GM21825 (cell line): ENCODE results near the gene SIM2.

Experiments used
- ATAC-seq: cut with Tn5 transposase; IDR thresholded peaks from one replicate; pipeline ENCODE4 v1.9.1; 2021; ENCODE audit warnings: mild to moderate bottlenecking, moderate library complexity; ENCODE audit not compliant: unreplicated experiment

Gene SIM2

GRCh38 chr21:36713746-36714145, 14.8 kb downstream of the SIM2 start:
- no peak for ATAC-seq

- no peak for ATAC-seq
Observed at GRCh38 chr21:36716387-36716786, 17.5 kb downstream of the SIM2 start.

- ATAC-seq, result no peak
Observed at GRCh38 chr21:36716836-36717235, 17.9 kb downstream of the SIM2 start.

- ATAC-seq, result no peak
Observed at GRCh38 chr21:36717976-36718375, 19.1 kb downstream of the SIM2 start.

- no peak for ATAC-seq
Observed at GRCh38 chr21:36718951-36719501, 20.1 kb downstream of the SIM2 start.

GRCh38 chr21:36719614-36720013, 20.7 kb downstream of the SIM2 start:
- no peak for ATAC-seq

GRCh38 chr21:36721817-36722216, 22.9 kb downstream of the SIM2 start:
- no peak for ATAC-seq

- ATAC-seq, result no peak
Observed at GRCh38 chr21:36722370-36723368, 23.8 kb downstream of the SIM2 start.

GRCh38 chr21:36723371-36723881, 24.5 kb downstream of the SIM2 start:
- no peak for ATAC-seq

GRCh38 chr21:36724660-36725059, 25.7 kb downstream of the SIM2 start:
- no peak for ATAC-seq

GRCh38 chr21:36725793-36726386, 27.0 kb downstream of the SIM2 start:
- no peak for ATAC-seq

GRCh38 chr21:36727866-36728265, 29.0 kb downstream of the SIM2 start:
- no peak for ATAC-seq

GRCh38 chr21:36728371-36729111, 29.6 kb downstream of the SIM2 start:
- ATAC-seq, result no peak

GRCh38 chr21:36729310-36729970, 30.5 kb downstream of the SIM2 start:
- ATAC-seq, result no peak

GRCh38 chr21:36730291-36731281, 31.7 kb downstream of the SIM2 start:
- ATAC-seq, result no peak

- ATAC-seq, result no peak
Observed at GRCh38 chr21:36732217-36732616, 33.3 kb downstream of the SIM2 start.

- no peak for ATAC-seq
Observed at GRCh38 chr21:36732761-36733160, 33.8 kb downstream of the SIM2 start.

- ATAC-seq, result no peak
Observed at GRCh38 chr21:36733857-36734256, 34.9 kb downstream of the SIM2 start.
